Neural cell (in vitro differentiated cells): ENCODE measurements around the gene TUBGCP4.

Source experiments
- CTCF ChIP-seq: fragments of 450-650 bp; IDR thresholded peaks from 2 replicates; pipeline ENCODE4 v1.5.1; 2014; ENCODE audit warnings: antibody characterized with exemption, mild to moderate bottlenecking, moderate library complexity; ENCODE audit not compliant: poor library complexity, severe bottlenecking
- EP300 ChIP-seq: fragments of 450-650 bp; conservative IDR thresholded peaks from 2 replicates; pipeline ENCODE4 v1.6.1; 2014; ENCODE audit warnings: antibody characterized with exemption, mild to moderate bottlenecking, moderate library complexity; ENCODE audit not compliant: poor library complexity, severe bottlenecking

GRCh38 chr15:43402255-43402654, 31.4 kb downstream of the TUBGCP4 start:
- no peak for TF ChIP-seq CTCF
- TF ChIP-seq EP300, result no peak
